B cell (primary cell): ENCODE results near the gene RAB31. TPM values are rescaled to one million over a fixed set of nuclear protein-coding genes. Genes with fewer than 3 reads are reported as not detected.

Experiments used
- ATAC-seq: fragments of 200-7000 bp; cut with Tn5 transposase; one replicate; pipeline ENCODE4 v1.10.0; 2021; ENCODE audit warnings: low read depth, mild to moderate bottlenecking, moderate number of reproducible peaks, moderate library complexity
- CTCF ChIA-PET: fragments of 350-600 bp; sonication (Branson Sonifier 250); formaldehyde crosslinking; loops from one replicate; lab custom pipeline; 2021; ENCODE audit warnings: antibody characterized with exemption, inconsistent platforms; lab: Charles Lee
- POLR2A ChIA-PET: fragments of 350-600 bp; sonication (Branson Sonifier 250); formaldehyde crosslinking; loops from one replicate; lab custom pipeline; 2021; ENCODE audit warnings: antibody characterized with exemption; lab: Charles Lee
- DNase-seq: peaks from one replicate; pipeline ENCODE4 v3.0.0; 2013
- H2AFZ ChIP-seq: 2 replicates; pipeline ENCODE4 v1.6.1; 2012; ENCODE audit warnings: mild to moderate bottlenecking, low read depth, low read length; ENCODE audit not compliant: insufficient read depth, poor library complexity, severe bottlenecking
- H3K27ac ChIP-seq, 2 donors: 1 replicate in 1 of 2; 2 replicates in 1 of 2; pipeline ENCODE4 v1.5.1; 2012 to 2013; ENCODE audit warnings: low read length in 2 of 2, mild to moderate bottlenecking in 2 of 2, moderate library complexity in 1 of 2
- H3K27me3 ChIP-seq, 4 experiments: fragments of 200-600 bp in 1 of 4; sonication (generic) in 1 of 4; replicated peaks in 1 of 4; 1 replicate in 2 of 4; 2 replicates in 2 of 4; pipeline versions ENCODE4 v1.6.1 to v1.7.0; 2013 to 2016; ENCODE audit warnings: low read length in 3 of 4, mild to moderate bottlenecking in 2 of 4, mixed read lengths in 1 of 4, moderate library complexity in 1 of 4; ENCODE audit not compliant: insufficient read depth in 4 of 4, control insufficient read depth in 3 of 4; ENCODE audit errors: control extremely low read depth in 1 of 4
- H3K36me3 ChIP-seq, 2 experiments: replicated peaks in 1 of 2; 1 replicate in 1 of 2; 2 replicates in 1 of 2; pipeline versions ENCODE4 v1.6.1 to v1.7.1; 2013; ENCODE audit warnings: low read length in 1 of 2; ENCODE audit not compliant: insufficient read depth in 2 of 2, control insufficient read depth in 1 of 2; ENCODE audit errors: control extremely low read depth in 1 of 2, extremely low read depth in 1 of 2
- H3K4me1 ChIP-seq, 2 donors: fragments of 200-600 bp in 1 of 2; sonication (generic) in 1 of 2; 1 replicate in 1 of 2; 2 replicates in 1 of 2; pipeline versions ENCODE4 v1.5.1 to v1.6.1; 2013 to 2017; ENCODE audit warnings: low read length in 2 of 2; ENCODE audit not compliant: control insufficient read depth in 2 of 2, insufficient read depth in 2 of 2
- H3K4me2 ChIP-seq: replicated peaks from 2 replicates; pipeline ENCODE3; 2012; ENCODE audit warnings: mild to moderate bottlenecking, low read depth, low read length; ENCODE audit not compliant: poor library complexity, severe bottlenecking
- H3K4me3 ChIP-seq, 5 experiments: fragments of 200-600 bp in 1 of 5; sonication (generic) in 1 of 5; 1 replicate in 3 of 5; 2 replicates in 2 of 5; pipeline versions ENCODE4 v1.5.1 to v1.7.0; 2011 to 2016; ENCODE audit warnings: low read length in 4 of 5, mild to moderate bottlenecking in 4 of 5, low read depth in 2 of 5, control low read depth in 1 of 5, moderate library complexity in 1 of 5; ENCODE audit not compliant: insufficient read depth in 1 of 5; ENCODE audit errors: control extremely low read depth in 1 of 5, extremely low read depth in 1 of 5
- H3K79me2 ChIP-seq: fragments of 200-600 bp; sonication (generic); one replicate; pipeline ENCODE4 v1.6.0; 2016; ENCODE audit warnings: low read length; ENCODE audit not compliant: control insufficient read depth, insufficient read depth
- H3K9ac ChIP-seq: fragments of 200-600 bp; sonication (generic); 2 replicates; pipeline ENCODE4 v1.6.1; 2017; ENCODE audit warnings: mild to moderate bottlenecking, low read length, moderate library complexity
- H3K9me3 ChIP-seq, 3 donors: one replicate each; pipeline versions ENCODE4 v1.6.1 to v1.7.1; 2013; ENCODE audit warnings: low read length in 2 of 3; ENCODE audit not compliant: control insufficient read depth in 2 of 3, insufficient read depth in 1 of 3; ENCODE audit errors: control extremely low read depth in 1 of 3
- H4K20me1 ChIP-seq: 2 replicates; pipeline ENCODE4 v1.6.0; 2012; ENCODE audit warnings: mild to moderate bottlenecking, low read length; ENCODE audit not compliant: insufficient read depth, control insufficient read depth, poor library complexity, severe bottlenecking
- H3K27ac Mint-ChIP-seq: one replicate; pipeline ENCODE4 v1.8.0; 2021; ENCODE audit warnings: mixed read lengths
- H3K27me3 Mint-ChIP-seq: one replicate; pipeline ENCODE4 v1.8.0; 2021; ENCODE audit warnings: mixed read lengths
- H3K4me1 Mint-ChIP-seq: one replicate; pipeline ENCODE4 v1.8.0; 2021; ENCODE audit warnings: mixed read lengths
- H3K4me3 Mint-ChIP-seq: one replicate; pipeline ENCODE4 v1.8.0; 2021; ENCODE audit warnings: mixed read lengths
- H3K9me3 Mint-ChIP-seq: one replicate; pipeline ENCODE4 v1.8.0; 2022; ENCODE audit warnings: mixed read lengths; ENCODE audit not compliant: insufficient read depth
- EZH2 ChIP-seq: IDR thresholded peaks from 2 replicates; pipeline ENCODE4 v1.6.1; 2012; ENCODE audit warnings: borderline replicate concordance, low read depth, mild to moderate bottlenecking, moderate library complexity, low read length; ENCODE audit not compliant: insufficient read depth, poor library complexity, severe bottlenecking
- WGBS: methylation state at CpG from one replicate; pipeline ENCODE4 v1.1.5; 2013; ENCODE audit warnings: missing lambda C conversion rate; ENCODE audit not compliant: insufficient coverage; 5-methylcytosine and 5-hydroxymethylcytosine counted together
- intact Hi-C: fragments of 100-400 bp; cut with micrococcal nuclease; formaldehyde crosslinking; loops from one replicate; pipeline ENCODE4 v1.10.0; 2022
- polyA plus RNA-seq: library from polyadenylated mRNA; depleted of rRNA; stranded (reverse); fragments of >200 nt; gene quantifications from 2 replicates; pipeline ENCODE4 v1.2.3, GENCODE V29; 2012
- total RNA-seq, 2 donors: library from RNA; stranded (reverse); fragments of 120-200 nt in 1 of 2; gene quantifications; 1 replicate in 1 of 2; 2 replicates in 1 of 2; pipeline versions ENCODE4 v1.2.3 to v1.2.4, GENCODE V29; 2013 to 2022
- TF ChIP-seq, protein P1 (sequence below): fragments of 200-600 bp; IDR thresholded peaks from one replicate; pipeline ENCODE4 v1.8.0; 2022; ENCODE audit warnings: antibody characterized with exemption, mild to moderate bottlenecking

The RAB31 gene
- total and polyA plus RNA-seq, 2 donors (not counting 1 experiment from before 2014, with no cell fraction given) = 15.5 to 44.6 TPM

GRCh38 chr18:9824952-9825371 is 116.9 kb downstream of the RAB31 start:
- Histone ChIP-seq H3K4me2 (no peak overlapping the region), H3K9ac (no peak overlapping the region), H3K4me3 (no peak overlapping the region), H3K27ac (no peak overlapping the region), H2AFZ (no peak overlapping the region), H4K20me1 (no peaks in the 10 kb centered on the region), H3K27me3 (no peaks in the 10 kb centered on the region), H3K36me3 (no peaks in the 10 kb centered on the region), H3K9me3 (no peaks in the 10 kb centered on the region), H3K79me2 (peaks cover 3% of the 10 kb centered on the region), H3K4me1 (peaks cover 0 to 13% of the 10 kb centered on the region in 2 donors)
- DNase-seq (no peak), ATAC-seq (no peak)
- WGBS = 91% methylated on average over 1 of the region's 3 CpGs
- Mint-ChIP-seq H3K27me3 (no peaks in the 10 kb centered on the region), H3K27ac (no peak overlapping the region), H3K4me1 (peaks cover 19% of the 10 kb centered on the region), H3K9me3 (no peaks in the 10 kb centered on the region), H3K4me3 (no peak overlapping the region)
- ChIA-PET POLR2A (interaction anchor here (0.6 kb wide), 1 partner anchor 128 kb away, joined by 4 read pairs; no protein-coding TSS in a partner anchor), CTCF (no interaction called here)
- intact Hi-C loops = no loop called here
- TF ChIP-seq, protein P1, sequence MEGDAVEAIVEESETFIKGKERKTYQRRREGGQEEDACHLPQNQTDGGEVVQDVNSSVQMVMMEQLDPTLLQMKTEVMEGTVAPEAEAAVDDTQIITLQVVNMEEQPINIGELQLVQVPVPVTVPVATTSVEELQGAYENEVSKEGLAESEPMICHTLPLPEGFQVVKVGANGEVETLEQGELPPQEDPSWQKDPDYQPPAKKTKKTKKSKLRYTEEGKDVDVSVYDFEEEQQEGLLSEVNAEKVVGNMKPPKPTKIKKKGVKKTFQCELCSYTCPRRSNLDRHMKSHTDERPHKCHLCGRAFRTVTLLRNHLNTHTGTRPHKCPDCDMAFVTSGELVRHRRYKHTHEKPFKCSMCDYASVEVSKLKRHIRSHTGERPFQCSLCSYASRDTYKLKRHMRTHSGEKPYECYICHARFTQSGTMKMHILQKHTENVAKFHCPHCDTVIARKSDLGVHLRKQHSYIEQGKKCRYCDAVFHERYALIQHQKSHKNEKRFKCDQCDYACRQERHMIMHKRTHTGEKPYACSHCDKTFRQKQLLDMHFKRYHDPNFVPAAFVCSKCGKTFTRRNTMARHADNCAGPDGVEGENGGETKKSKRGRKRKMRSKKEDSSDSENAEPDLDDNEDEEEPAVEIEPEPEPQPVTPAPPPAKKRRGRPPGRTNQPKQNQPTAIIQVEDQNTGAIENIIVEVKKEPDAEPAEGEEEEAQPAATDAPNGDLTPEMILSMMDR = no peak
- no peak for TF ChIP-seq EZH2

GRCh38 chr18:9825571-9826073 is 117.5 kb downstream of the RAB31 start:
- Histone ChIP-seq H3K27me3 (no peaks in the 10 kb centered on the region), H3K36me3 (no peaks in the 10 kb centered on the region), H3K4me2 (no peak overlapping the region), H3K9me3 (no peaks in the 10 kb centered on the region), H3K9ac (no peak overlapping the region), H3K79me2 (peaks cover 3% of the 10 kb centered on the region), H4K20me1 (no peaks in the 10 kb centered on the region), H2AFZ (no peak overlapping the region), H3K4me1 (peaks cover 0 to 13% of the 10 kb centered on the region in 2 donors), H3K4me3 (no peak overlapping the region), H3K27ac (no peak overlapping the region)
- no peak for ATAC-seq
- ChIA-PET POLR2A (interaction anchor here (0.6 kb wide), 1 partner anchor 127 kb away, joined by 4 read pairs; no protein-coding TSS in a partner anchor), CTCF (no interaction called here)
- Mint-ChIP-seq H3K4me3 (no peak overlapping the region), H3K27ac (peak overlapping the region; percentile 7), H3K9me3 (no peaks in the 10 kb centered on the region), H3K27me3 (no peaks in the 10 kb centered on the region), H3K4me1 (peaks cover 19% of the 10 kb centered on the region)
- TF ChIP-seq EZH2 = no peak
- TF ChIP-seq, protein P1 = no peak
- 11% methylated on average over 2 of the region's 6 CpGs for WGBS
- intact Hi-C loops = no loop called here
- peak; percentile 8 for DNase-seq
